ENCODE data around the gene SEMA4F. TPM values are rescaled to one million over a fixed set of nuclear protein-coding genes. Genes with fewer than 3 reads are reported as not detected.

SEMA4F gene
- total RNA-seq, 2 donors from 2014 or later = 3.0 to 3.9 TPM

GRCh38 chr2:74671479-74671878 lies 17.4 kb downstream of the SEMA4F start:
- no peak for TF ChIP-seq CTCF (IDR thresholded peaks at IDR 0.05)
- Histone ChIP-seq H3K4me1 (no peaks in the 10 kb centered on the region), H3K27ac (no peak overlapping the region), H3K4me3 (no peak overlapping the region), H3K36me3 (peaks cover 13% of the 10 kb centered on the region), H3K27me3 (no peaks in the 10 kb centered on the region), H3K9me3 (no peaks in the 10 kb centered on the region)
- DNase-seq (ENCODE audit: low spot score) = no peak

- no peak overlapping the region for H3K4me3 ChIP-seq
- no peak for DNase-seq (ENCODE audit: low spot score)
- H3K36me3 ChIP-seq = peaks cover 13% of the 10 kb centered on the region
- H3K4me1 ChIP-seq = no peaks in the 10 kb centered on the region
- H3K9me3 ChIP-seq = no peaks in the 10 kb centered on the region
- H3K27me3 ChIP-seq = no peaks in the 10 kb centered on the region
- TF ChIP-seq CTCF (IDR thresholded peaks at IDR 0.05) = no peak
- no peak overlapping the region for H3K27ac ChIP-seq
Observed at GRCh38 chr2:74673826-74674528, 19.9 kb downstream of the SEMA4F start.

GRCh38 chr2:74675090-74675489 lies 21.0 kb downstream of the SEMA4F start:
- peaks cover 13% of the 10 kb centered on the region for H3K36me3 ChIP-seq
- H3K27ac ChIP-seq = no peak overlapping the region
- no peak for TF ChIP-seq CTCF (IDR thresholded peaks at IDR 0.05)
- H3K4me3 ChIP-seq = no peak overlapping the region
- H3K27me3 ChIP-seq = no peaks in the 10 kb centered on the region
- no peaks in the 10 kb centered on the region for H3K9me3 ChIP-seq
- no peak for DNase-seq (ENCODE audit: low spot score)
- no peaks in the 10 kb centered on the region for H3K4me1 ChIP-seq

GRCh38 chr2:74676331-74676730 lies 22.3 kb downstream of the SEMA4F start:
- H3K9me3 ChIP-seq = no peaks in the 10 kb centered on the region
- no peaks in the 10 kb centered on the region for H3K27me3 ChIP-seq
- H3K36me3 ChIP-seq = peaks cover 13% of the 10 kb centered on the region
- no peak overlapping the region for H3K4me3 ChIP-seq
- no peak for TF ChIP-seq CTCF (IDR thresholded peaks at IDR 0.05)
- H3K27ac ChIP-seq = no peak overlapping the region
- H3K4me1 ChIP-seq = no peaks in the 10 kb centered on the region
- DNase-seq (ENCODE audit: low spot score) = no peak

- no peak for TF ChIP-seq CTCF (IDR thresholded peaks at IDR 0.05)
- Histone ChIP-seq H3K36me3 (peaks cover 13% of the 10 kb centered on the region), H3K27me3 (no peaks in the 10 kb centered on the region), H3K4me1 (no peaks in the 10 kb centered on the region), H3K4me3 (no peak overlapping the region), H3K9me3 (no peaks in the 10 kb centered on the region), H3K27ac (no peak overlapping the region)
- no peak for DNase-seq (ENCODE audit: low spot score)
Observed at GRCh38 chr2:74679615-74680014, 25.6 kb downstream of the SEMA4F start.

GRCh38 chr2:74682501-74682900 lies 28.5 kb downstream of the SEMA4F start:
- Histone ChIP-seq H3K4me3 (no peak overlapping the region), H3K4me1 (no peaks in the 10 kb centered on the region), H3K27ac (no peak overlapping the region), H3K36me3 (no peaks in the 10 kb centered on the region), H3K9me3 (no peaks in the 10 kb centered on the region), H3K27me3 (no peaks in the 10 kb centered on the region)
- no peak for DNase-seq (ENCODE audit: low spot score)
- TF ChIP-seq CTCF (IDR thresholded peaks at IDR 0.05) = no peak
